H1 (cell line): ENCODE data around the gene KIAA1328. TPM values are rescaled to one million over a fixed set of nuclear protein-coding genes. Genes with fewer than 3 reads are reported as not detected.

Source experiments
- CTCF ChIA-PET: fragments of 300-600 bp; sonication (Branson Sonifier 250); formaldehyde crosslinking; loops from one replicate; lab custom pipeline; 2021; ENCODE audit not compliant: partially characterized antibody; lab: Charles Lee
- POLR2A ChIA-PET: fragments of 300-600 bp; sonication (Branson Sonifier 250); formaldehyde crosslinking; loops from one replicate; lab custom pipeline; 2021; ENCODE audit warnings: inconsistent platforms; ENCODE audit not compliant: partially characterized antibody; lab: Charles Lee
- DNase-seq, 2 experiments: peaks; one replicate each; pipeline versions ENCODE4 v3.0.0 to v3.0.0-alpha.2; 2010 to 2022; ENCODE audit warnings: low spot score in 2 of 2, low read depth in 1 of 2, mixed read lengths in 1 of 2
- FAIRE-seq: peaks from 2 replicates; lab custom pipeline; 2011; peaks lifted over from hg19 to GRCh38; lab: Jason Lieb, UNC
- H2AFZ ChIP-seq: 2 replicates; pipeline ENCODE4 v1.8.1; 2012; ENCODE audit warnings: low read length, inconsistent platforms
- H2AK5ac ChIP-seq: 2 replicates; pipeline ENCODE4 v1.6.1; 2013; ENCODE audit warnings: low read depth, low read length
- H2BK120ac ChIP-seq: replicated peaks from 2 replicates; pipeline ENCODE3; 2013; ENCODE audit warnings: low read depth, low read length, inconsistent platforms
- H2BK12ac ChIP-seq: 2 replicates; pipeline ENCODE4 v1.6.1; 2013; ENCODE audit warnings: low read depth, low read length
- H2BK15ac ChIP-seq: 2 replicates; pipeline ENCODE4 v1.6.1; 2013; ENCODE audit warnings: low read length
- H2BK20ac ChIP-seq: 2 replicates; pipeline ENCODE4 v1.6.1; 2013; ENCODE audit warnings: low read length
- H2BK5ac ChIP-seq: 2 replicates; pipeline ENCODE4 v1.6.1; 2013; ENCODE audit warnings: low read depth, low read length
- H3K14ac ChIP-seq: 2 replicates; pipeline ENCODE4 v1.6.1; 2013; ENCODE audit warnings: inconsistent platforms; ENCODE audit not compliant: insufficient read length
- H3K18ac ChIP-seq: 2 replicates; pipeline ENCODE4 v1.6.1; 2013; ENCODE audit warnings: low read length; ENCODE audit errors: extremely low read depth
- H3K23ac ChIP-seq: 2 replicates; pipeline ENCODE4 v1.6.1; 2013; ENCODE audit warnings: inconsistent platforms; ENCODE audit not compliant: insufficient read length
- H3K23me2 ChIP-seq: 2 replicates; pipeline ENCODE4 v1.6.1; 2013; ENCODE audit warnings: low read depth, low read length
- H3K27ac ChIP-seq: 2 replicates; pipeline ENCODE4 v1.6.1; 2011; ENCODE audit warnings: low read depth, low read length, inconsistent platforms
- H3K27me3 ChIP-seq, 4 experiments: replicated peaks in 1 of 4; 1 replicate in 1 of 4; 2 replicates in 3 of 4; pipeline versions ENCODE4 v1.6.1 to v1.8.1; 2011 to 2013; ENCODE audit warnings: low read length in 3 of 4, mild to moderate bottlenecking in 3 of 4, inconsistent platforms in 2 of 4, mixed read lengths in 2 of 4, moderate library complexity in 1 of 4; ENCODE audit not compliant: control insufficient read depth in 3 of 4, insufficient read depth in 3 of 4; ENCODE audit errors: extremely low read depth in 1 of 4
- H3K36me3 ChIP-seq, 4 experiments: 2 replicates each; pipeline versions ENCODE4 v1.6.1 to v1.8.1; 2011 to 2013; ENCODE audit warnings: mild to moderate bottlenecking in 4 of 4, low read length in 3 of 4, moderate library complexity in 2 of 4, control low read depth in 1 of 4, inconsistent platforms in 1 of 4; ENCODE audit not compliant: insufficient read depth in 4 of 4, control insufficient read depth in 2 of 4
- H3K4ac ChIP-seq: replicated peaks from 2 replicates; pipeline ENCODE3; 2013; ENCODE audit warnings: low read length, low read depth, mixed read lengths, inconsistent platforms; ENCODE audit not compliant: insufficient read length
- H3K4me1 ChIP-seq, 4 experiments: replicated peaks in 1 of 4; 1 replicate in 1 of 4; 2 replicates in 3 of 4; pipeline versions ENCODE4 v1.6.1 to v1.8.1; 2011 to 2013; ENCODE audit warnings: low read length in 3 of 4, inconsistent platforms in 2 of 4, mixed read lengths in 1 of 4; ENCODE audit not compliant: insufficient read depth in 4 of 4, control insufficient read depth in 3 of 4
- H3K4me2 ChIP-seq, 2 experiments: 2 replicates each; pipeline versions ENCODE4 v1.6.1 to v1.8.1; 2011 to 2013; ENCODE audit warnings: low read depth in 2 of 2, low read length in 2 of 2, control low read depth in 1 of 2, inconsistent platforms in 1 of 2, mild to moderate bottlenecking in 1 of 2; ENCODE audit not compliant: insufficient read depth in 1 of 2
- H3K4me3 ChIP-seq, 4 experiments: fragments of 200-600, 300-600 bp in 1 of 4; sonication (generic), shearing (Covaris generic), sonication (Bioruptor Twin) in 1 of 4; 2 replicates each; pipeline versions ENCODE4 v1.5.1 to v1.8.1; 2011 to 2016; ENCODE audit warnings: low read length in 4 of 4, low read depth in 3 of 4, control low read depth in 2 of 4, inconsistent platforms in 2 of 4, mild to moderate bottlenecking in 2 of 4, mixed read lengths in 1 of 4, moderate library complexity in 1 of 4; ENCODE audit not compliant: insufficient read depth in 2 of 4; ENCODE audit errors: extremely low read depth in 1 of 4
- H3K56ac ChIP-seq: replicated peaks from 2 replicates; pipeline ENCODE3; 2013; ENCODE audit warnings: low read depth, mild to moderate bottlenecking, mixed read lengths, low read length, inconsistent platforms; ENCODE audit not compliant: insufficient read length
- H3K79me1 ChIP-seq: 2 replicates; pipeline ENCODE4 v1.6.1; 2013; ENCODE audit warnings: low read depth, low read length, control low read depth
- H3K79me2 ChIP-seq, 2 experiments: 2 replicates each; pipeline versions ENCODE4 v1.6.1 to v1.8.1; 2012 to 2013; ENCODE audit warnings: low read length in 2 of 2, mild to moderate bottlenecking in 2 of 2, inconsistent platforms in 1 of 2; ENCODE audit not compliant: insufficient read depth in 2 of 2, control insufficient read depth in 1 of 2
- H3K9ac ChIP-seq, 4 experiments: replicated peaks in 1 of 4; 1 replicate in 1 of 4; 2 replicates in 3 of 4; pipeline versions ENCODE4 v1.6.1 to v1.8.1; 2011 to 2013; ENCODE audit warnings: low read depth in 3 of 4, low read length in 3 of 4, control low read depth in 2 of 4, mild to moderate bottlenecking in 2 of 4, moderate library complexity in 2 of 4, inconsistent platforms in 1 of 4; ENCODE audit errors: extremely low read depth in 1 of 4
- H3K9me3 ChIP-seq, 2 experiments: 2 replicates each; pipeline versions ENCODE4 v1.6.1 to v1.8.1; 2012 to 2013; ENCODE audit warnings: mild to moderate bottlenecking in 2 of 2, moderate library complexity in 2 of 2, control low read depth in 1 of 2, inconsistent platforms in 1 of 2, low read depth in 1 of 2, low read length in 1 of 2, mixed read lengths in 1 of 2; ENCODE audit not compliant: insufficient read depth in 2 of 2
- H4K20me1 ChIP-seq, 2 experiments: replicated peaks in 1 of 2; 2 replicates each; pipeline versions ENCODE3 to v1.8.1; 2011 to 2013; ENCODE audit warnings: inconsistent platforms in 2 of 2, low read length in 2 of 2, mild to moderate bottlenecking in 1 of 2; ENCODE audit not compliant: insufficient read depth in 2 of 2, control insufficient read depth in 1 of 2
- H4K5ac ChIP-seq: 2 replicates; pipeline ENCODE4 v1.6.1; 2013; ENCODE audit warnings: low read length, low read depth, mixed read lengths, inconsistent platforms; ENCODE audit not compliant: insufficient read length
- H4K8ac ChIP-seq: 2 replicates; pipeline ENCODE4 v1.8.0; 2013; ENCODE audit warnings: mild to moderate bottlenecking, moderate library complexity, low read length, inconsistent platforms; ENCODE audit not compliant: insufficient read depth; ENCODE audit errors: extremely low read depth
- H4K91ac ChIP-seq: replicated peaks from 2 replicates; pipeline ENCODE3; 2013; ENCODE audit warnings: low read length, mixed read lengths, inconsistent platforms; ENCODE audit not compliant: insufficient read length
- ASH2L ChIP-seq: fragments of 200-600, 300-600 bp; sonication (generic); IDR thresholded peaks from one replicate; pipeline ENCODE4 v1.7.1; 2017; ENCODE audit warnings: low read length
- BRCA1 ChIP-seq: IDR thresholded peaks from 2 replicates; pipeline ENCODE4 v1.6.1; 2012; ENCODE audit warnings: low read depth, low read length, improper control_type of control experiment
- CBX8 ChIP-seq: fragments of 300-800, 300-1000 bp; sonication (generic); IDR thresholded peaks from 2 replicates; pipeline ENCODE4 v1.7.1; 2016; ENCODE audit warnings: low read depth, low read length, borderline replicate concordance
- EP300 ChIP-seq, 2 experiments: IDR thresholded peaks; 1 replicate in 1 of 2; 2 replicates in 1 of 2; pipeline ENCODE4 v1.6.1; 2011 to 2012; ENCODE audit warnings: low read depth in 2 of 2, low read length in 2 of 2, mild to moderate bottlenecking in 2 of 2, borderline replicate concordance in 1 of 2, inconsistent platforms in 1 of 2, moderate library complexity in 1 of 2
- FOSL1 ChIP-seq: IDR thresholded peaks from 2 replicates; pipeline ENCODE4 v1.6.1; 2011; ENCODE audit warnings: mild to moderate bottlenecking, low read depth, low read length, moderate library complexity; ENCODE audit not compliant: insufficient read depth
- JUND ChIP-seq: IDR thresholded peaks from 2 replicates; pipeline ENCODE4 v1.6.1; 2011; ENCODE audit warnings: mild to moderate bottlenecking, improper control_type of control experiment, low read length
- NANOG ChIP-seq: IDR thresholded peaks from 2 replicates; pipeline ENCODE4 v1.6.1; 2011; ENCODE audit warnings: low read length, low read depth, mild to moderate bottlenecking, inconsistent platforms; ENCODE audit not compliant: insufficient read depth, poor library complexity, severe bottlenecking
- RAD21 ChIP-seq, 2 experiments: IDR thresholded peaks in 1 of 2; conservative IDR thresholded peaks in 1 of 2; 2 replicates each; pipeline ENCODE4 v1.6.1; 2011; ENCODE audit warnings: low read depth in 2 of 2, low read length in 2 of 2, improper control_type of control experiment in 1 of 2, inconsistent platforms in 1 of 2, mild to moderate bottlenecking in 1 of 2, moderate library complexity in 1 of 2
- RXRA ChIP-seq: IDR thresholded peaks from 2 replicates; pipeline ENCODE4 v1.6.1; 2011; ENCODE audit warnings: low read depth, mild to moderate bottlenecking, low read length, moderate library complexity; ENCODE audit not compliant: insufficient read depth
- TBP ChIP-seq: IDR thresholded peaks from 2 replicates; pipeline ENCODE4 v1.6.1; 2011; ENCODE audit warnings: low read depth, low read length, improper control_type of control experiment
- YY1 ChIP-seq: IDR thresholded peaks from 2 replicates; pipeline ENCODE4 v1.6.1; 2011; ENCODE audit warnings: low read depth, mild to moderate bottlenecking, low read length
- polyA plus RNA-seq, 7 experiments: library from polyadenylated mRNA; depleted of rRNA in 3 of 7; stranded (reverse) in 5 of 7; unstranded in 2 of 7; fragments of >200 nt in 5 of 7; fragments of 200-250 nt in 2 of 7; gene quantifications; 1 replicate in 5 of 7; 2 replicates in 1 of 7; 4 replicates in 1 of 7; pipeline versions ENCODE4 v1.2.1 to v1.2.3, GENCODE V29; 2011 to 2013; ENCODE audit warnings: missing spikeins in 2 of 7, mixed read lengths in 2 of 7
- total RNA-seq: library from RNA; stranded (reverse); fragmentation: NEBNext Ultra II Directional; extraction: Animal tissue kit (Norgen Biotek cat#: 25700); gene quantifications from 2 replicates; pipeline ENCODE4 v1.2.1, GENCODE V29; 2021
- TF ChIP-seq, protein P1 (sequence below): IDR thresholded peaks from 2 replicates; pipeline ENCODE4 v1.6.1; 2011; ENCODE audit warnings: low read length, improper control_type of control experiment

The KIAA1328 gene
- total and polyA plus RNA-seq, 2 of the 8 experiments (the other 6 are each of a cell fraction or from before 2014, with no cell fraction given): 2.6 to 5.7 TPM

DNA sequence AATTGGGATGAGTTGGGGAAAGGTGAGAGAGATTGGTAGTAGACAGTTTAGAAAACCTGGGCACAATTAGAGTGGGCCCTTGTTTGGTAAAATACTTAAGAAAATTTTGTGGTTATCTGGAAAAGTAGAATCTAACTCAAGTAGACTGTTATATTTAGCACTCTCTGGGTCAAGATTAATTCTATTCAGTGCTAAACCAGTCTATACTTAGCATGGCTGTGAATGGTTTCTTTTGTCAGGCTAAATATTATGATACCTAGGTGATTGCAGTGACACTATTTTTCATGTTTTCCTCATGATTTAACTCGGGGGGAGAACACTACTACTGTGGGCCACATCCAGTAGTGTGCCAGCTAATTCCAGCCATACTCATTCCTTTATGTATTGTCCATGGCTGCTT lies 58.9 kb downstream of the KIAA1328 start (continued):
- TF ChIP-seq TBP: no peak

DNA sequence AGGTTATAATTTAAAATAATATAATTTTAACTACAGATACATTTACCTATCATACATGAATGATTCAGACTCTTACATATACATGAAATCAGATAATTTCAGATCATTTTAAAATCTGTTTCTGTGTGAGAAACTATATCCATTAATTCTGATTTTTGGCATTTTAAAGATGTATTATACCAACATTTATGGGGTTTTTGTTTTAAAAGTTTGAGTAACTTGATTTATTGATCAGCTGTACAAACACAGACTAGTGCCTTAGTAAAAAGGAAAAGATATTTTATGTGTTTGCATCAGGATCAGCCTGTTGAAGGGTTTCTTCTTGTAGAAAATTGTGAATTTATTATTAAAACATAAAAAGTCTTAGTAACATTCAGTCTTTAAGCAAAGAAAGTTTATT lies 59.9 kb downstream of the KIAA1328 start:
- Histone ChIP-seq H2BK120ac (no peak overlapping the region), H3K79me1 (no peaks in the 10 kb centered on the region), H4K8ac (no peak overlapping the region), H3K4ac (no peak overlapping the region), H4K91ac (no peak overlapping the region), H3K27ac (no peak overlapping the region), H4K20me1 (no peaks in the 10 kb centered on the region), H2BK5ac (no peak overlapping the region), H2AFZ (no peak overlapping the region), H3K9me3 (no peaks in the 10 kb centered on the region), H2BK12ac (no peak overlapping the region), H3K36me3 (no peaks in the 10 kb centered on the region), H2BK15ac (no peak overlapping the region), H4K5ac (no peak overlapping the region), H3K79me2 (no peaks in the 10 kb centered on the region), H3K23me2 (no peaks in the 10 kb centered on the region), H3K4me2 (no peak overlapping the region), H3K56ac (no peak overlapping the region), H3K14ac (no peak overlapping the region), H2BK20ac (no peak overlapping the region), H2AK5ac (no peak overlapping the region), H3K27me3 (no peaks in the 10 kb centered on the region), H3K23ac (no peak overlapping the region), H3K4me1 (peaks cover 0 to 6% (median 0%) of the 10 kb centered on the region in 4 experiments; a peak in 3 of 7 replicates), H3K18ac (no peak overlapping the region), H3K4me3 (no peak overlapping the region), H3K9ac (no peak overlapping the region)
- ChIA-PET CTCF (interaction anchor here (1.4 to 1.6 kb wide), 2 partner anchors 9 to 14 kb away, joined by 3 to 4 read pairs; no protein-coding TSS in a partner anchor), POLR2A (interaction anchor here (0.9 kb wide), 1 partner anchor 60 kb away, joined by 3 read pairs; the partner anchor contains the start of genes KIAA1328 and TPGS2)
- no peak for DNase-seq
- FAIRE-seq: no peak
- no peak for TF ChIP-seq NANOG
- no peak for TF ChIP-seq EP300 (IDR thresholded peaks at IDR 0.05; ENCODE audit: borderline replicate concordance in 1 of 2, low read depth in 2 of 2, low read length in 2 of 2)
- TF ChIP-seq CBX8: no peak
- TF ChIP-seq, protein P1, sequence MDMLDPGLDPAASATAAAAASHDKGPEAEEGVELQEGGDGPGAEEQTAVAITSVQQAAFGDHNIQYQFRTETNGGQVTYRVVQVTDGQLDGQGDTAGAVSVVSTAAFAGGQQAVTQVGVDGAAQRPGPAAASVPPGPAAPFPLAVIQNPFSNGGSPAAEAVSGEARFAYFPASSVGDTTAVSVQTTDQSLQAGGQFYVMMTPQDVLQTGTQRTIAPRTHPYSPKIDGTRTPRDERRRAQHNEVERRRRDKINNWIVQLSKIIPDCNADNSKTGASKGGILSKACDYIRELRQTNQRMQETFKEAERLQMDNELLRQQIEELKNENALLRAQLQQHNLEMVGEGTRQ: no peak
- TF ChIP-seq FOSL1: no peak
- no peak for TF ChIP-seq JUND
- no peak for TF ChIP-seq RAD21 (IDR thresholded peaks at IDR 0.05 in 1 of 2, conservative IDR thresholded peaks at IDR 0.05 in 1 of 2; ENCODE audit: low read depth in 2 of 2, low read length in 2 of 2)
- TF ChIP-seq BRCA1: no peak
- TF ChIP-seq YY1: no peak
- TF ChIP-seq ASH2L: no peak
- TF ChIP-seq RXRA: no peak
